NCI-H82 treated with DMSO at 0.1 percent for 48 hours (cell line): ENCODE measurements around the gene ZNF630.
"Not testable (repeated sequence)": the region's sequence is repeated elsewhere in the genome, so short reads cannot be mapped to it uniquely, and the experiment has no call there.

Experiments used
- DNase-seq: peaks from one replicate; lab custom pipeline; 2025; ENCODE audit not compliant: unreplicated experiment; lab: John Stamatoyannopoulos, UW

Gene ZNF630

GRCh38 chrX:48071064-48071985 is at the start of gene ZNF630:
Gene ZNF630 (minus strand): TSS chrX:48071640. CDS start chrX:48066886, 4,754 bp downstream.
- DNase-seq: peak; percentile 34

- no peak for DNase-seq
Observed at GRCh38 chrX:48107717-48108116, 36.3 kb upstream of the ZNF630 start.

- no peak for DNase-seq
Observed at GRCh38 chrX:48102874-48103374, 31.5 kb upstream of the ZNF630 start.

GRCh38 chrX:48101443-48101842 is 30.0 kb upstream of the ZNF630 start:
- no peak for DNase-seq

GRCh38 chrX:48092558-48092957 is 21.1 kb upstream of the ZNF630 start:
- DNase-seq: peak; percentile 68

GRCh38 chrX:48090123-48090522 is 18.7 kb upstream of the ZNF630 start:
- DNase-seq: no peak

- DNase-seq: no peak
Observed at GRCh38 chrX:48086082-48086481, 14.6 kb upstream of the ZNF630 start.

- no peak for DNase-seq
Observed at GRCh38 chrX:48083706-48084105, 12.3 kb upstream of the ZNF630 start.

- peak; percentile 39 for DNase-seq
Observed at GRCh38 chrX:48083212-48083611, 11.8 kb upstream of the ZNF630 start.

GRCh38 chrX:48076343-48076742 is 4.9 kb upstream of the ZNF630 start:
- DNase-seq: no peak

- no peak for DNase-seq
Observed at GRCh38 chrX:48071986-48072605, 656 bp upstream of the ZNF630 start.

- no peak for DNase-seq
Observed at GRCh38 chrX:48068096-48068887, 3.1 kb downstream of the ZNF630 start.

GRCh38 chrX:48064261-48064660 is 7.2 kb downstream of the ZNF630 start:
- no peak for DNase-seq

GRCh38 chrX:48059296-48059639 is 12.2 kb downstream of the ZNF630 start:
- no peak for DNase-seq

GRCh38 chrX:48058621-48059295 is 12.7 kb downstream of the ZNF630 start:
- no peak for DNase-seq

GRCh38 chrX:48046846-48047245 is 24.6 kb downstream of the ZNF630 start:
- no peak for DNase-seq

- no peak for DNase-seq
Observed at GRCh38 chrX:48045410-48046311, 25.8 kb downstream of the ZNF630 start.

- no peak for DNase-seq
Observed at GRCh38 chrX:48043056-48043455, 28.4 kb downstream of the ZNF630 start.

GRCh38 chrX:48035891-48036290 is 35.5 kb downstream of the ZNF630 start:
- no peak for DNase-seq

- not testable (repeated sequence) for DNase-seq
Observed at GRCh38 chrX:48030641-48031173, 40.7 kb downstream of the ZNF630 start.
